Adipose tissue (tissue), 3 donors: Measurements from ENCODE around the gene MAN2A2. TPM values are rescaled to one million over a fixed set of nuclear protein-coding genes. Genes with fewer than 3 reads are reported as not detected.
"Not testable (repeated sequence)": the region's sequence is repeated elsewhere in the genome, so short reads cannot be mapped to it uniquely, and the experiment has no call there.

Experiments
- H3K27ac ChIP-seq: one replicate; pipeline ENCODE4 v1.5.1; 2013; ENCODE audit warnings: low read depth, low read length
- WGBS, 3 donors: extraction: QIAGEN DNeasy Blood & Tissue Kit; methylation state at CpG; one replicate each; pipeline ENCODE4 v1.1.7; 2013; 5-methylcytosine and 5-hydroxymethylcytosine counted together
- polyA plus RNA-seq, 3 donors: library from polyadenylated mRNA; stranded (reverse); fragments of 200-250 nt; gene quantifications; one replicate each; pipeline ENCODE4 v1.2.3, GENCODE V29; 2013
- donor health status: healthy with polysubstance abuse.
- donor health status: Bipolar disorder and iron deficiency.
- donor health status: healthy.

MAN2A2 gene
- polyA plus RNA-seq, 3 donors = 49.5 to 68.3 (median 50.2) TPM

- WGBS, 3 donors = 91 to 93% (median 93%) methylated on average over 33 of the region's 33 CpGs
- H3K27ac ChIP-seq = no peak overlapping the region
Observed at GRCh38 chr15:90893175-90894090, 9.7 kb upstream of the MAN2A2 start.

- no peak overlapping the region for H3K27ac ChIP-seq
- WGBS, 3 donors = 53 to 75% (median 66%) methylated on average over 10 of the region's 10 CpGs
Observed at GRCh38 chr15:90895571-90896117, 7.5 kb upstream of the MAN2A2 start.

- not testable (repeated sequence) for H3K27ac ChIP-seq
- 88 to 92% (median 90%) methylated on average over 14 of the region's 14 CpGs for WGBS, 3 donors
Observed at GRCh38 chr15:90897131-90897655, 5.9 kb upstream of the MAN2A2 start.

- 33 to 52% (median 49%) methylated on average over 14 of the region's 14 CpGs for WGBS, 3 donors
Observed at GRCh38 chr15:90901175-90902039, 1.7 kb upstream of the MAN2A2 start.

GRCh38 chr15:90902040-90902839 is 862 bp upstream of the MAN2A2 start:
- H3K27ac ChIP-seq = peak overlapping the region; percentile 93
- 0 to 1% (median 0%) methylated on average over 52 to 71 of the region's 71 CpGs for WGBS, 3 donors

More at GRCh38 chr15:90901175-90902039, 1.7 kb upstream of the MAN2A2 start:
- no peak overlapping the region for H3K27ac ChIP-seq

GRCh38 chr15:90903733-90904536 is 833 bp downstream of the MAN2A2 start:
- WGBS, 3 donors = 51 to 75% (median 72%) methylated on average over 18 of the region's 18 CpGs
- H3K27ac ChIP-seq = no peak overlapping the region

- no peak overlapping the region for H3K27ac ChIP-seq
- WGBS, 3 donors = 91 to 97% (median 96%) methylated on average over 9 of the region's 9 CpGs
Observed at GRCh38 chr15:90904746-90905145, 1.6 kb downstream of the MAN2A2 start.

- 79 to 98% (median 96%) methylated on average over 28 of the region's 28 CpGs for WGBS, 3 donors
- no peak overlapping the region for H3K27ac ChIP-seq
Observed at GRCh38 chr15:90905306-90906180, 2.4 kb downstream of the MAN2A2 start.

GRCh38 chr15:90906181-90906849 is 3.2 kb downstream of the MAN2A2 start:
- 74 to 93% (median 92%) methylated on average over 11 of the region's 11 CpGs for WGBS, 3 donors
- H3K27ac ChIP-seq = no peak overlapping the region

- no peak overlapping the region for H3K27ac ChIP-seq
- 76 to 89% (median 87%) methylated on average over 15 of the region's 15 CpGs for WGBS, 3 donors
Observed at GRCh38 chr15:90907051-90907660, 4.1 kb downstream of the MAN2A2 start.

GRCh38 chr15:90907838-90908507 is 4.9 kb downstream of the MAN2A2 start:
- 60 to 67% (median 61%) methylated on average over 9 of the region's 9 CpGs for WGBS, 3 donors
- H3K27ac ChIP-seq = no peak overlapping the region

- 80 to 87% (median 81%) methylated on average over 11 of the region's 11 CpGs for WGBS, 3 donors
- H3K27ac ChIP-seq = not testable (repeated sequence)
Observed at GRCh38 chr15:90909449-90909848, 6.3 kb downstream of the MAN2A2 start.

- no peak overlapping the region for H3K27ac ChIP-seq
- 89 to 96% (median 93%) methylated on average over 8 of the region's 8 CpGs for WGBS, 3 donors
Observed at GRCh38 chr15:90909976-90910375, 6.9 kb downstream of the MAN2A2 start.

GRCh38 chr15:90910441-90911301 is 7.6 kb downstream of the MAN2A2 start:
- H3K27ac ChIP-seq = no peak overlapping the region
- WGBS, 3 donors = 93 to 96% (median 94%) methylated on average over 24 of the region's 24 CpGs
